Mucosa of descending colon (tissue), 3 donors: ENCODE results near the gene ZDHHC4. TPM values are rescaled to one million over a fixed set of nuclear protein-coding genes. Genes with fewer than 3 reads are reported as not detected.

ENCODE experiments used
- ATAC-seq: fragments of 200-7000 bp; cut with Tn5 transposase; one replicate; pipeline ENCODE4 v1.9.1; 2020; ENCODE audit warnings: mild to moderate bottlenecking, moderate library complexity
- DNase-seq, 3 donors: peaks; one replicate each; pipeline ENCODE4 v3.0.0-alpha.2; 2020
- H3K36me3 ChIP-seq: fragments of 200-600 bp; one replicate; pipeline ENCODE4 v1.8.0; 2021; ENCODE audit warnings: low read depth, mild to moderate bottlenecking
- H3K4me1 ChIP-seq: fragments of 200-600 bp; one replicate; pipeline ENCODE4 v1.8.0; 2021; ENCODE audit warnings: low read depth, mild to moderate bottlenecking
- H3K4me3 ChIP-seq: fragments of 200-600 bp; one replicate; pipeline ENCODE4 v1.8.0; 2021; ENCODE audit warnings: mild to moderate bottlenecking
- H3K9me3 ChIP-seq: fragments of 200-600 bp; one replicate; pipeline ENCODE4 v1.8.0; 2021; ENCODE audit warnings: mild to moderate bottlenecking
- CTCF ChIP-seq: fragments of 200-600 bp; IDR thresholded peaks from one replicate; pipeline ENCODE4 v1.8.0; 2022; ENCODE audit warnings: antibody characterized with exemption, mild to moderate bottlenecking
- intact Hi-C, 2 donors: fragments of 100-400 bp; cut with DNase I in 1 of 2; cut with micrococcal nuclease in 1 of 2; formaldehyde crosslinking; loops; one replicate each; pipeline versions ENCODE4 v1.11.0 to v1.11.1; 2022; cut with DNase I, micrococcal nuclease
- total RNA-seq, 3 donors: library from RNA; stranded (reverse); fragmentation: NEBNext Ultra II Directional in 2 of 3; extraction: Animal tissue kit (Norgen Biotek cat#: 25700) in 2 of 3; gene quantifications; one replicate each; pipeline versions ENCODE4 v1.2.1 to v1.2.4, GENCODE V29; 2021 to 2023
- donor health status: DM: no; HTN: no; CAD: no; lungs with moderate emphysema.
- donor health status: DM: no; HTN: no; CAD: no.
- donor health status: DM: no; HTN: yes; CAD: no.

ZDHHC4 gene
- total RNA-seq, 3 donors from 2014 or later = 40.4 to 55.9 (median 41.7) TPM

- Histone ChIP-seq H3K36me3 (no peaks in the 10 kb centered on the region), H3K4me1 (peaks cover 8% of the 10 kb centered on the region), H3K9me3 (no peaks in the 10 kb centered on the region), H3K4me3 (peak overlapping the region; percentile 57)
- intact Hi-C loops = no loop called here
- DNase-seq (peak; percentile 22 to 73 (median 60)), ATAC-seq (peak; percentile 63)
- no peak for TF ChIP-seq CTCF
Observed at GRCh38 chr7:6637544-6638229, 60.4 kb downstream of the ZDHHC4 start.

Other genes starting within 250 kb of the ZDHHC4 start
- 10 to 100 TPM in 2 of 3 donors, 1 to 10 TPM in 1; 6.8 to 15.5 (median 11.6) TPM for gene FAM220A, start 228.5 kb upstream of the ZDHHC4 start, total RNA-seq
- gene RAC1, start 202.9 kb upstream of the ZDHHC4 start, total RNA-seq = 100 to 1,000 TPM; 294 to 402 (median 391) TPM
- 10 to 100 TPM; 18.4 to 25.4 (median 20.3) TPM for gene DAGLB, start 129.5 kb upstream of the ZDHHC4 start, total RNA-seq
- gene KDELR2, start 93.3 kb upstream of the ZDHHC4 start, total RNA-seq = 100 to 1,000 TPM; 118 to 225 (median 219) TPM
- gene GRID2IP, start 26.0 kb upstream of the ZDHHC4 start, total RNA-seq = 1 to 10 TPM in 1 of 3 donors, under 1 TPM in 2; 0.41 to 1.0 (median 0.58) TPM
- gene INTS15, start 12.6 kb downstream of the ZDHHC4 start, total RNA-seq = 10 to 100 TPM; 24.5 to 38.5 (median 26.2) TPM
- gene ZNF853, start 38.2 kb downstream of the ZDHHC4 start, total RNA-seq = 10 to 100 TPM in 1 of 3 donors, 1 to 10 TPM in 1, under 1 TPM in 1; 0.84 to 19.9 (median 1.4) TPM
- gene ZNF316, start 59.9 kb downstream of the ZDHHC4 start, total RNA-seq = 10 to 100 TPM; 22.3 to 40.9 (median 24.1) TPM
- gene ZNF12, start 129.5 kb downstream of the ZDHHC4 start, total RNA-seq = 10 to 100 TPM; 17.7 to 27.7 (median 26.1) TPM
- gene RSPH10B2, start 176.6 kb downstream of the ZDHHC4 start, total RNA-seq = under 1 TPM in 1 of 3 donors, not detected in 2; 0.32 TPM
- 10 to 100 TPM; 60.6 to 82.3 (median 65.2) TPM for gene CCZ1B, start 248.8 kb downstream of the ZDHHC4 start, total RNA-seq